ENCODE data around the gene LONRF2. TPM values are rescaled to one million over a fixed set of nuclear protein-coding genes. Genes with fewer than 3 reads are reported as not detected.

The LONRF2 gene
- total RNA-seq, 1 donor from 2014 or later: 2.8 TPM

DNA sequence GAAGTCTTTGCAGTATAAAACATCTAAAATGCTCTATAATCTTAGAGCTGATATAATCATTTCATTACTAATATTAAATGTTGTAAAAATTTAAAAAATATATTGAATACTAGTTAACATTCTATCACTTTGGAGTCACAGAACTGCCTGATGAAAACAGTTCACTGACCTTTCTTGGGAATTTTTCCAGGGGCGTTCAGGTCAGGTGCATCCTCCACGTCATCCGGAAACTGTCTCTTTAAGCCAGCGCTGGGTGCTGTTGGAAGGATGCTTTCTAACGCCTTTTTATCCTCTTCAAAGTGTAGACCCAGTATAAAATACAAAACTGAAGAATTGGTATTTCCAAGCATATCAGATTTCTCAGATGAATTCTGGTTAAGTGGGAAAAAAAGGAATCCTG is 22.8 kb downstream of the LONRF2 start:
- DNase-seq: no peak

DNA sequence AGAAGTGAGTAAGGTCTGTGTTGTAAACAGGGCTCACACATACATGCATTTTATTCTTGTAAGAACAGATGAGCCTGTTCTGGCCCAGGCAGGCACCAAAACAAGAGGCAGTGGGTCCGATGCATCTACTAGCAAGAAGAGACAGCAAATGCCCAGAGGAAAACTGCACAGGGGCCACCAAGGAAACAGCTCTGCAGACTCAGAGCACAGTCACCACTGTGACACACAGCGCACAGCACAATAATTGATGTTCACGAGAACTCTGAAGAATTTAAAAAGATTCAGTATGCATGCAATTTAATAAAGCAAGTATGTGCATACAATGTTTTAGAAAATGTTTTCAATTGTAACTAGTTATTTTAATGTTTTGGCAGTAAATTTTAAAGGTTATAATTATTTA is 24.8 kb downstream of the LONRF2 start:
- DNase-seq: no peak

DNA sequence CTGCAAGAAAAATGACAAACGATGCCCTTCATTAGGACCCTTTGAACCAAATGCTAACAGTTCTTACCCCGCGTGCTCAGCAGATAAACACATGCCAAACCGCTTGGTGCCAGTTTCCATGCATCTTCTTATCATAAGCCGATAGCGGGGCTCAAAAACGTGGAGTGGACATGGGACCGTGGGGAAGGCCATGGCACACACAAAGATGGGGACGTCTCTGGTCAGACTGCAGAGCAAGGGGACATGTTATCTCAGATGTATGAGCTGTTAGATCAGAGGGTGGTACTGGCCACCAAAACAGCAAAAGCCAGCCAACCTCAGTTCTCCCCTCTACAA is 28.2 kb downstream of the LONRF2 start:
- no peak for DNase-seq

DNA sequence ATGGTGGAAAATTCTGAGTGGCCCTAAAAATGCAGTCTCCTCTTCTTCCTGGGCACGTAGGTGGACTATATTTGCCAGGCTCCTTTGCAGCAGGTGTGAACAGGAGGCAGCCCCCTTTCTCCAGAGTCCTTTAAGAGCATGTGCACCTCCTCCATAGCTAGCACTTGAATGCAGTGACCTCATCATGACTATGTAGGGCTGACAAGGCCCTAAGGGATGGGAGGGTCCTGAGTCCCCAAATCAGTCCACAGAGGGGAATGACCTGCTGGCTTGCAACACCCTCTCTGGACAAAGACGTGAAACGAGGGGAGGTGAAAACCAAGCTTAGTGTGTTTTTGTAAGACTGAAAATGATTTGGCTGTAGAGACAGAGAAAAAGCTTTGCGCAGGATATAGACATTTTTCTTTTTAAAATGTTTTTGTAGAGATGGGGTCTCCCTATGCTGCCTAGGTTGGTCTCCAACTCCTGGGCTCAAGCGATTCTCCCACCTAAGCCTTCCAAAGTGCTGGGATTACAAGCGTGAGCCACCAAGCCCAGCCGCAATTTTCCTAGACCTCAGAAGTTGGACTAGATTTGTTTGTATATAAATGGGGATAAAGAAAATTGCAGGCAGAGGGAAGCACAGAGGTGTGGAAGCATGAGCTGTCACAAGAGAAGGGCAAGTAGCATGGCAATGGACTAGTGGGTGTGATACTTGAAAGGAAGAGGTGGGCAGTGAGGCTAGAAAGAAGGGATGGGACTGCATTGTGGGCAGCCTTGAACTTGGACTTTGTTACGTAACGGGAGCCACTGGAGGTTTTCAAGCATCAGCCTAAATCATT is 28.8 kb downstream of the LONRF2 start:
- DNase-seq: no peak

DNA sequence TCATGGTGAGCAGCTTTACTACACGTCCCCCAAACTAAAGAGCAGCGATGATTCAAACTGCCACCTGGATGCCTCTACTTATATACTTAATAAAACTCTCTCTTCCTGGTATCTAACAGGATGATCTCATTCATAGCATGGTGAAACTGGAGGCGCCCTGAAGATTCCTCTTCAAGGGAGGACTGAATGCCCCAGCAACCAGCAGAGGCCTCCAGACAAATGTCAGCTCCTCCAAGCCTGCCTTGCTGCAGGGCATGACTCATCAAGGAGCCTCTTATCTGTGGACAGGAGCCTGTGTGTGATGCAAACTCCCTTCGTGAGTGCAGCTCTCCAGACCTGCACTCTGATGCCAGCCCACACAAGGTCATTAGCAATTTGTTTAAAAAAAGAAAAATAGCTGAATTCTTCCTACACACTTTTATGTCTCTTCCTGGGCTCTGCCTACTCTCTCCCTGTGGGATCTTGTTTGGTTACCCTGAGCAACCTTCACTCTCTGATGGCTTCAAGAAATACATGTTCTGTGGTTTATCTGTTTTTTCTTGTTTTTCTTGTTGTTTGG is 30.2 kb downstream of the LONRF2 start:
- DNase-seq: no peak

DNA sequence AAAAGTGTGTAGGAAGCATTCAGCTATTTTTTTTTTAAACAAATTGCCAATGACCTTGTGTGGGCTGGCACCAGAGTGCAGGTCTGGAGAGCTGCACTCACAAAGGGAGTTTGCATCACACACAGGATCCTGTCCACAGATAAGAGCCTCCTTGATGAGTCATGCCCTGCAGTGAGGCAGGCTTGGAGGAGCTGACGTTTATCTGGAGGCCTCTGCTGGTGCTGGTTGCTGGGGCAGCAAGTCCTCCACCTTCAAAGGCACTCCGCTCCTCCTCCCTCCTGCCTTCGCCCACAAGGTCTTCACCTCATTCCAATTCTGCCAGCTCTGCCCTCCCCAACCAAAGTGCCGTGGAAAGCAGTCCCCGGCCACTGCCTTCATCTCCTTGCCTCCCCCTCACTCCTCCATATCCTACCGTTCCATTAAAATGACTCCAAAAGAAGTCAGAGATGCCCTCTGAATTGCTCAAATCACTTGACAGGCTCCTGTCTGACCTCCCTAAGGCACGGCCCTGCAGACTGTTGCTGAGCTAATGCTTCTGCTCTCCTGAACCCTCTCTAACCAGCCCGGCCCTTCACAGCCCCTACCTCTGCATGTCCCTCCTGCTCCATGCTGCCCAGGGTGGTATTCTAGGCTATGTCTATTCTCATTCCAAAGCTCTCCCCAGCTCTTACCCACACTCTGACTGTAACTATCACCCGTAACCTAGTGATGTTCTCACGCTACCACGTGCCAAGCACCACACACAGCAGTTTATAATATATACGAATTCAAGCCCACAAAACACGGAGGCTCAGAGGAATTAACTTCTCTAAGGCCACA is 30.9 kb downstream of the LONRF2 start:
- DNase-seq: no peak

DNA sequence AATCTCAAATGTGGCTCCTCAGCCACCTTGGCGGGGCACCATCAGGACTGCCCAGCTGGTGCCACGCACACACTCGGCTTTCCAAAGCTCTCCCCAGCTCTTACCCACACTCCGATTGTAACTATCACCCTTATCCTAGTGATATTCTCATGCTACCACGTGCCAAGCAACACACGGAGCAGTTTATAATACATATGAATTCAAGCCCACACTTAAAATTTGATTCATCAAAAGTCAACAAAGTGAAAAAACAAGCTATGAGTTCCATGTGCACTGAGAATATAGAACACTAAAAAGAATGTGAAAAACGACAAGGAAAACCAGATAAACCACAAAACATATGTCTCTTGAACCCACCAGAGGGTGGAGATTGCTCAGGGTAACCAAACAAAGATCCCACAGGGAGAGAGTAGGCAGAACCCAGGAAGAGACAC is 31.6 kb downstream of the LONRF2 start:
- no peak for DNase-seq

DNA sequence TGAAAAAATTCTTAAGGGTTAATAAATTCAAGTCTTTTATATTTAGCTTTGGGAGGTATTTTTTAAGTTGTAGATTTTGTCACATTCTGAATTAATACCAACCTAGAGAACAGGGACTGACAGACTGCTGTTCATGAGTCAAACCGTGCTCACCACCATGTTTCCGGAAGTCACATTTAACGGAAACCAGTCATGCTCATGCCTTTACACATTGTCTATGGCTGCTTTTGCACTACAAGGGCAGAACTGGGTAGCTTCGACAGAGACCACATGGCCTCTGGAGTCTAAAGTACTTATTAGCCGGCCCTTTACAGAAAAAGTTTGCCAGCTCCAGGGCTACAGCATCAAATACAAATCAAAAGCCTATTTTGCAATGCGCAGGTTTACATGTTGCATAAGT is 33.3 kb downstream of the LONRF2 start:
- no peak for DNase-seq

DNA sequence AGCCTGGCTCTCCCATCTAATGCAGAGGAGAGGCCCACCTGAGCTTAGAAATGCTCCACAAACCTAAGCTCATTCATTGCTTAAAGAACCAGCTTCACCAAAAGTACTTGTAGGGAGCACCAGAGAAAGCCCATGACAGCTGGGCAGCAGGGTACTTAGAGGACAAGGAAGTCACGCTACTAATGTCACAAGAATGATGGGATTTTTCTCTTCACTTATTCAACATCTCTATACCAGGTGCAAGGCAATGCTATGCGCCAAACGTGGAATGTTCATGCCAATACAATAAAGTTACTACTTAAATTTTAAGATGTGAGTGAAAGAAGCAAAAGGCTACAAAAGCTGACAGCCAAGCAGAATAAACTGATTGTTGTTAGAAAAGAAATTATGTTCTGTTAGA is 36.0 kb downstream of the LONRF2 start:
- DNase-seq: peak; percentile 53

DNA sequence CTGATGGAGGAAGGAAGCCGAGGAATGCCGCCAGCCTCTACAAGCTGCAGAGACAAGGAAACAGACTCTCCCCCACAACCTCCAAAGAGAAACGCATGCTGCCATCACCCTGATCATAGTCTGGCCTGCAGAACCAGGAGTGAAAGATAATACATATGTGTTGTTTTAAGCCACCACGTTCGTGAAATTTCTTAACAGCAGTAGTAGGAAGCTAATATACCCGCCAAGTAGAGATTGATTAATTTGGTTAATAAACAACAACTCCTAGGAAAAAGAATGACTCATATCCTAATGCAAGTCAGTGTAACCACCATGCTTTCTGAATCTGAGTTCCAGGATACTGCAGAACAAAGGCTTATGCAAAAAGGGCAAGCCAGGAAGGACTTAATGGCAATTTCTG is 36.6 kb downstream of the LONRF2 start:
- DNase-seq: peak; percentile 53

DNA sequence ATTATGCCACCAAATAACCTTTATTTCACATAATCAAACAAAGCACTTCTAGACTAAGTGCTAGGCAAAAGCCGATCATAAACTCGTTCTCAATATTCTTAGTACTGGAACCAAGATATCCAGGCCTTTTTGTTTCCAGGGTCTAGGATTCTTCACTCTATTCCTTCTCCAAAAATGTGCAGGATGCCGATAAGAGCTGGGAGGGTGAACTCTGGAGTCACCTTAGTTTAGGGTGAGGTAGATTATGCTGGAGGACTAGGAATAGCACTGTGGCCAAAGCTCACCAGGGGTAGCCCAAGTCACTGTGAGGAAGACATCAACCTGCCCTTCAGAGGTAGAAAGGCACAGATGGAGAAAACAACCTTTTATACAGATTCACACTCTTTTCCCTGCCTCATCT is 37.3 kb downstream of the LONRF2 start:
- DNase-seq: no peak

DNA sequence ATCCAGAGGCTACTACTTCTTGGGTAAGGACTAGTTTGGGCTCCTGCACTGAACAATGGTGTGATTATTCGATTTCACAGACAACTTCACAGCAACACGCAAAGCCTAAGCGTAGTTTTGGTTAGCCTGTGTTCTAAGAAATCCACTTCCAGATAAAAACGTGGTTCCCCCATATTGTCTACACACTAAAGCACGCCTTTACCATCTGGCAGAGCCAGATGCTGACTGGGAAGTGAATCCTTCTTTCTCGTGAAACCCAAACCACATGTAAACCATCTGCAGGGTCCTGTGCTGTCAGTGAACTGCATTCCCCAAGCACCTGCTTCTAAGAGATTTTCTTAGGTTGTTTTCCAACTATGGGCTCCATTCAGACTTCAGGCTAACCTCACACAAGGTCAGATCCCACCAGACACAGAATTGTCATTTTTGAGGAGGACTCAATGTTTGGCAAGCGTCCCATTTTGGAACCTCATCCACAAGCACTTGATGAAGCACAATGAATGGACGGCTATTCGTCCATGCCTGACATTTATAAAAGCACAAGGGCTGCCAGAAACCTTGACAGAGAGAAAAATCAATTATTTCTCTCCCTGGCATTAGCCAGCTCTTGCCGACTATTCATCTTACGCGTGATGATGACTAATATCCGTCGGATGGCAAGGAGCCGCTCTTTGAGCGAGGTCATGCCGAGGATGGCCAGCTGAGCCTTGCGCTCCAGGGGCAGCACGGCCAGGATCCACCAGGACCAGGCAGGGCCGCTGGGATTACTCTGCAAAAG is 38.4 kb downstream of the LONRF2 start:
- peak; percentile 16 for DNase-seq

DNA sequence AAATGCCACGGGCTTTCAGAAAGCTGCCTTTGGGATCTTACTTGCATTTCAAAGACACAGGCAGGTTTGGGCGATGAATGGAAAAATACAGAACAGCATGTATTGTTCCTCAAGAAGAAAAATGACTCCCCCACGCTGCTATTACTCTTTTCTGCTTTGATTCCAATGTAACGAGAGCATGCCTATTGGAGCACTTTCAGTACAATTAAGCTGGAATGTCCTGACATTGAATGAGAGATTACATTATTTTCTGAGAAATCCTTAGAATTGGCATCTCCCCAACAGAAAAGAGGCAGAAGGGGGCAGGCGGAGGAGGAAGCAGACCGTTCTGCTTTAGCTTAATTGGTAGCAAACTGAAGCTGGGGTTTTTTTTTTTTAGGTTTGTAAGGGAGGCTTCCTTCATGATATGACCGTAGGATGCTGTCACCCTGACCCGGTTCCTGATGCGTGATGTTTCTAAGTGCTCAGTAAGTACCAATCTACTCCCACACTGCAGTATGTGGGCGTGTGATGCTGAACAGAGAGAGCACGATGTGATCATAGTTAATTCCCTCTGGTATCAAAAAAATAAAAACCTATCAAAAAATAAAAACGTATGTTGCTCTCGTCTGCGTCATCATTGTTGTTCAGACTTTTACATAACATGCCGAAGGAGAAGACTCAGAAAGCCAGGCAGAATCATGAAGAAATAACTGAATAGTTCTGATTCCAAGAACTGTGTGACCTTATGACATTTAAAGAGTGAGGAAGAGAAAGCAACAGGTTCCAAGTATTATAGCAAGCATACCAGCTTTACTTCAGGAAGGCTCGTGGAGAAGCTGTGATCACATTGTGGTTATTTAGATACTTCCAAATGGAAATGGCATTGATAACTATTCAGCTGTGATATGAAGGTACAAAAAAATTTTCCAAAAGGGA is 40.5 kb downstream of the LONRF2 start:
- peak; percentile 72 for DNase-seq

DNA sequence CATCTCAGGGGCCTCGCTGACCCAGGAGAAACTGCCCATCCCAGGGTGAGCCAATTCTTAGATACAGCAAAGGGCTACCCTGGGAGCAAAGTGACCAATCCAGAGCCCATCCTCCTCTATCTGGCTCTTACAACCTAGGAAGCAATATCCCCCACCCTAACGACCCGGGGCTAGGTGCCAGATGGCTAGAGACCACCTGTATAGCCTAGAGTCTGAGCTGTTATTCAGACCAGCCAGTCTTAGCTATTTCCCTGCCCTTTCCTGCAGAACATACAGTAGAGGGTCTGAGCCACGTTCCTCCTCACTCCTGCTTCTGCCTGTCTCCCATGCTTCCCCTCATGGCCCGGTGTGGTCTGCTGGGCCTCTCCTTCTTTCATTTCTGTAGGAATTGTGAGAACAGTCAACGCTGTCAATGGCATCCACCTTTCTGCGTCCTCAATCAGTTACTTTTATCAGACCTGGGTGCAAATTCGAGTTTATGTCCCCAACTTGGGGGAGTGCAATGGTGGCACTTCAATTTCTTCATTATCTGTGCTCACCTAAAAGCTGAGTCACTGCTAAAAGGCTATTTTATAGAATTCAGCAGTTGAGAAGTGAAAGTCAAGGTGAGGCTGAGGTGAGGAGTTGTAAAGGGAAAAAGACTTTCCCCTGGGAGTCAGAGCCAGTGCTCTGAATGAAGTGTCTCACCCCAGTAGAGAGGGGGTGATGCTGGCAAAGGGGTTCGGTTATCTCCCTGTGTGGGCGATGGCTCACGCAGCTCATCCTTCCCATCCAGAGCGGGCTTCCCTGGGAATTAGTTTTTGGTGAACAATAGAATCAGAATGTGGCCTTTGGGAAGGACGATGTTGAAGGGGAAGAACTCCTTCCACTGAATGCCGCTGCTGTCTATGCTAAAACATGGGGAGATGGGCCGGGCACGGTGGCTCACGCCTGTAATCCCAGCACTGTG is 42.4 kb downstream of the LONRF2 start:
- no peak for DNase-seq

DNA sequence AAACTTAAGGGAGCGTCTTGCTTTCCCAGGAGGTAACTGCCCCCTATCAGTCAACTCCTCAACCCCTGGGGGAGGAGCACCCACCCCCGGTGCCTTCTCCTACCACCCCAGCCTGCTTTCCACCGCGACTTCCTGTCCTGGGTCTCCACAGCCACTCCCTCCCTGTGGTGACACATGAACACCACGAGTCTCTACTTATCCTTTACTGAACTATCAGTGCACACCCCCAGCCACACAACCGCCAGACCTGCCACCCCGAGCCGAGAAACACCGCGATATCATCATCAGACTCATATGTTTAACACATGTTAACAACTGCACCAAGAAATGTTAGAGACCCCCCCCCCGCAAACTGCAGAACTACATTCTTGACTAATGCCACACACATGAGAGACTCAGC is 43.3 kb downstream of the LONRF2 start:
- DNase-seq: peak; percentile 58

DNA sequence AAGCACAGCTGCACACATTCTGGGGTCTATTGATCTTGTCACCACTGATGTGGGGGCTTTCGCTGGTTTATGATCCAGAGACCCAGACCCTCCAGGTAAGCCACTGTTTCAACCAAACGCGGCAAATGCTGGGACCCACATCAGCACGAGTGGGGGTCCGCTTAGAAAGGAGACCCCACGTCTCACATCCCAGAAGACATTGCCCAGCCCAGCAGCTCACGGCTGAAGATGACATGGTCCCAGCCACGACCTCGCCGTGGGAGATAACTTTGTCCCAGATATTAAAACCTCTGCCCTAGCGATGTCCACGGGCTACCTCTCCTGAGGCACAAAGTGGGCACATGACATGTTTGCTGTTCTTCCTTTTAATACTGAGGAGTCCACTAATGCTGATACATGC is 43.8 kb downstream of the LONRF2 start:
- no peak for DNase-seq

DNA sequence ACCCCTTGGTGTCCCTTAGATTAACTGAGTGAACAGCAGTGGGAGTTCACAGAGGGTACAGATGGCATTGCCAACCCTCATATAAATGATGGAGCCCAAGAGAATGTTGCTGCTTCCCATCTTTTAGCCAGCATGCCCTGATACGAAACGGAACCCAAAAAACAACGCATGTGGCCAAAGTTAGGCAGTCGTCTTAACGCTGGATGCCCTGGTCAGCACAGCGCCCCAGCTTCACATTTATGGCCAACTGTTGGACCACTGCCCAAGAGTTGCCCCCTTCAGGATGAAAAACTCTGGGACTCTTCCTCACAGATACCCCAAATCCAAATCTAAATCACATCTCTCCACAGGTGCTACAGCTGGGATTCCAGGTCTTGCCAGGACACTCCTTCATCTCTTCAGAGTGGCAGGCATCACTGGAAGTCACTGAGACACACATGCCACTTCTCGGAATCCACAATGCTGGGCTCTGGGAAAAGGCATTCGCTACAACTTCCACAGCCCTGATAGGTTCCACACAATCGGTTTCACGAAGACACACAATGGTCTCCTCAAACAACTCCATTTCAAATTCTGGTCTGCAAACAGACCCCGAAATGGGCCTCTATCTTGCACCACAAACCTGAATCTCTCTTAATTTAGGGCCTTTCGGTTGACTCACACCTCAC is 44.6 kb downstream of the LONRF2 start:
- no peak for DNase-seq

DNA sequence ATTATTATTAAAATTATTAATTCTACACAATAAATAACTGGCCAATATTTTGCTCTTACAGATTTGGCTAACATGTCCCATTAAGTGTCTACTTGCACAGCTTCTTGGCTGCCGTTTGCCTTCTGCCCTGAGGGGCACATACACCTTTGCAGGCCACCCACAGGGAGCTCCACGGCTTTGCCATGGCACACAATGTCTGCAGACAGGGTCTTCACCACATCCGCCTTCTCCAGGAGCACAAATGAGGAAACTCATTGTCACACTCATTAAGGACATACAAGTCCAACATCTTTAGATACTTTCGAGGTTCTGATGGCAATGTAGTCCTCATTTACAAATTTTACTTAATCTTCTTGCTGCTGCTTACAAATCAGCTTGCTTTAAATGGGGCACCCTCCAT is 45.6 kb downstream of the LONRF2 start:
- no peak for DNase-seq

DNA sequence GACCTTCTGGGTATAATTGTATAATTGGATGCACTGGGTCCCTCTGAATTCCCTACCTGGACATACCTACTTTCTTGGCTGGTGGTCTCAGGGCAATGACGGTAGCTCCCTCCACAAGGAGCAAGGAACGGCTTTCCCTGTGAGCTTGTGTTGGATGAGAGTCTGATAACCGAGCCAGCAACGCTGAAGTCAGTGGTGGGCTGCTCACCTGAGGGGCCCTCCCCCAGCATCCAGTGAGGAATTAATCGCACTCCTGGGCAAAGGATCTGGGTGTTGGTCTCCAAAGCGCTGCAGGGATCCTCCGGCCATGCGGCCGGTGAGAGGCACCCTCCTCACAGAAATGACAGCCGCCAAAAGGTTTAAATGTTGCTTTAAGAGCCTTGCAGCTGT is 47.1 kb downstream of the LONRF2 start:
- no peak for DNase-seq
